Motor neuron (in vitro differentiated cells): Measurements from ENCODE around the gene LHX6. TPM values are rescaled to one million over a fixed set of nuclear protein-coding genes. Genes with fewer than 3 reads are reported as not detected.

Source experiments
- ATAC-seq, 8 experiments: fragments of 200-7000 bp; cut with Tn5 transposase; replicated peaks in 6 of 8; 2 replicates each; pipeline ENCODE4 v1.8.0; 2021; ENCODE audit warnings: mild to moderate bottlenecking in 8 of 8, moderate library complexity in 8 of 8
- H3K27ac ChIP-seq, 2 donors: fragments of 250-450 bp; sonication (Bioruptor Pico); 2 replicates each; pipeline ENCODE4 v1.9.0; 2021; ENCODE audit warnings: antibody characterized with exemption in 2 of 2, mild to moderate bottlenecking in 2 of 2, moderate library complexity in 1 of 2
- H3K4me1 ChIP-seq, 2 donors: fragments of 250-450 bp; sonication (Bioruptor Pico); replicated peaks in 1 of 2; 2 replicates each; pipeline ENCODE4 v1.6.1; 2021; ENCODE audit warnings: antibody characterized with exemption in 2 of 2, mild to moderate bottlenecking in 2 of 2, moderate library complexity in 1 of 2
- H3K4me3 ChIP-seq, 5 donors: fragments of 250-450 bp; sonication (Bioruptor Pico); 2 replicates each; pipeline ENCODE4 v1.9.0; 2021; ENCODE audit warnings: antibody characterized with exemption in 5 of 5, mild to moderate bottlenecking in 5 of 5, moderate library complexity in 4 of 5
- WGBS, 10 experiments: fragments of 450-650 bp; shearing (Covaris generic); methylation state at CpG; one replicate each; pipeline ENCODE4 v1.0.0; 2022; 5-methylcytosine and 5-hydroxymethylcytosine counted together
- in situ Hi-C, 9 experiments: fragments of 400-800 bp; cut with MboI; loops; one replicate each; pipeline ENCODE4 v1.15.0; 2021; ENCODE audit warnings: low sequenced_read_pairs in 9 of 9, low pct_unique_long_range_greater_than_20kb in 2 of 9; ENCODE audit not compliant: unreplicated experiment in 9 of 9
- total RNA-seq, 8 experiments: library from RNA; unstranded; fragments of 300-600 nt; gene quantifications; 2 replicates each; pipeline versions ENCODE4 v1.2.3 to v1.2.4, GENCODE V29; 2022

Gene LHX6
- total RNA-seq: 1 to 10 TPM in 2 of 8 experiments, under 1 TPM in 6; 0.14 to 3.9 (median 0.60) TPM

DNA sequence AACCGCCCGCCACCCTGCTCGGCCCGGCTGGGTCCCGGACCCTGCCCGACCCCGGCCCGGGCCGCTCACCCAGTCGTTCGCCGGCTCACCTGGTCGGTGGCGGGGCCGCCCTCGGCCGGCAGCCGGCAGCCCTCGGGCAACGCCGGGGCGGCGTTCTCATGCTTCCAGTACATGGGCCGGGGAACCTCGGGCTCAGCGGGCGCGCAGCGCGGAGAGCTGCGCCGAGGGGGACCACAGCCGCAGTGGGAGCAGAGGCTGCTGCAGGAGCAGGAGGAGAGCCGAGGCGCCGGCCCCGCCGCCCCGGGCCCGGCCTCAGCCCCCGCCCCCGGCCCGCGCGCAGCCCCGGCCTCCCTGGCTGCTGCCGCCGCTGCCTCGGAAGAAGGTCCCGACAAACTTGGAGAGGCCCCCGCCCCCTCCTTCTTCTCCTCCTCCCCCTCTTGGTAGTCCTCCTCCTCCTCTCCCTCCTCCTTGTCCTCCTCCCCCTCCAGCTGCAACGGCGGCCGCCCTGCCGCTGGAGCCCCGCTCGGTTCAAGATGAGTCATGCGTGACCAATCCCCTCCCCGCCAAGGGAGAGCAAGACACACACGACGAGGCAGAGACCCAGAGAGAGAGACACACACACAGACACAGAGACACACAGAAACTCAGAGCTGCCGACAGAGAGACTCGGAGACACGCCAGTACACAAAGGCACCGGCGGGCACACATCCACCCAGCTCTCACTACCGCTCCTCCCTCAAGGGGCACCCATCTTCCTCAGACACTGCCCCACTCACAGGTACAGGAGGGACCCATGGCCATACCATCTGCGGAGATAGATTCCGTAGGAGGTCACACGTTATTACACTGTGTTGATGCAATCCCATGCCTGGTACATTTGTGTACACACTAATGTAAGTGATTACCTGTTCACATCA, at the start of gene LHX6:
TSS of gene LHX6 (minus strand) at position 390 of the 917 bp plus-strand sequence. CDS start at position 173, 217 bp downstream.
- ATAC-seq: peak; percentile 60 to 93 (median 90)
- in situ Hi-C loops: no loop called here
- 0 to 25% (median 0%) methylated on average over 1 to 5 of the region's 70 CpGs; no CpG with 5 or more reads in 7 of the 10 experiments for WGBS, 10 experiments
- Histone ChIP-seq H3K27ac (no peak within 1 kb of the TSS), H3K4me1 (peaks cover 5 to 6% of the 10 kb centered on the region in 2 donors), H3K4me3 (peak within 1 kb of the TSS in 4 of 5 donors; percentile 6 to 30 (median 22))

DNA sequence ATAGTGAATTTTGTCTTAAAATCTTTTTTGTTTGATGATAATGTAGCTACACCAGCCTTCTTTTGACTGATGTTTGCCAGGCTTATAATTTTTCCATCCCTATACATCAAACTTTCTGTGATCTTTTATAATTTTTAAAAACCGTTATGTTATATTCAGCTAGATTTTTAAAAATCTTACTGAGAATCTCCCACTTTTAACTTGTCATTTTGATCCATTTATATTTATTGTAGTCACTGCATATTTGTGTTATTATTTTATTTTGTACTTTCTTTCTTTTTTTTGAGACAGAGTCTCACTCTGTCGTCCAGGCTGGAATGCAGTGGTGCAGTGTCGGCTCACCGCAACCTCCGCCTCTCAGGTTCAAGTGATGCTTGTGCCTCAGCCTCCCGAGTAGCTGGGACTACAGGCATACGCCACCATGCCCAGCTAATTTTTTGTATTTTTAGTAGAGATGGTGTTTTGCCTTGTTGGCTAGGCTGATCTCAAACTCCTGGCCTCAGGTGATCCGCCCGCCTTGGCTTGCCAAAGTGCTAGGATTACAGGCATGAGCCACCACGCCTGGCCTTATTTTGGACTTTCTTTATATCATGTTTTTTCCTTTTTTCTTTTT, 48.6 kb upstream of the LHX6 start:
- WGBS, 10 experiments: 92 to 100% (median 96%) methylated on average over 3 to 10 of the region's 10 CpGs
- ATAC-seq: no peak
- H3K27ac ChIP-seq: no peak overlapping the region
- H3K4me3 ChIP-seq: no peak overlapping the region
- in situ Hi-C loops: no loop called here
- no peaks in the 10 kb centered on the region for H3K4me1 ChIP-seq

DNA sequence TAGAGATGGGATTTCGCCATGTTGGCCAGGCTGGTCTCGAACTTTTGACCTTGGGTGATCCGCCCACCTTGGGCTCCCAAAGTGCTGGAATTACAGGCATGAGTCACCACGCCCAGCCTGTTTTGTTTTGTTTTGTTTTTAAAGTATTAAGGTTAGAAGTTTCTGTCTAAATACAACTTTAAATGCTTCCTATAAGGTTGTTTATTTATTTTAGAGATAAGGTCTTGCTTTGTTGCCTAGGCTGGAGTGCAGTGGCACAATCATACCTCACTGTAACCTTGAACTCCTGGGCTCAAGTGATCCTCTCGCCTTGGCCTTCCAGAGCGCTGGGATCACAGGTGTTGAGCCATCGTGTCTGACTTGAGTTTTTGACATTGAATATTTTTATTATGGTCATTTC, 47.3 kb upstream of the LHX6 start:
- ATAC-seq: no peak
- WGBS, 10 experiments: 92 to 100% (median 97%) methylated on average over 1 to 7 of the region's 7 CpGs; no CpG with 5 or more reads in 2 of the 10 experiments

DNA sequence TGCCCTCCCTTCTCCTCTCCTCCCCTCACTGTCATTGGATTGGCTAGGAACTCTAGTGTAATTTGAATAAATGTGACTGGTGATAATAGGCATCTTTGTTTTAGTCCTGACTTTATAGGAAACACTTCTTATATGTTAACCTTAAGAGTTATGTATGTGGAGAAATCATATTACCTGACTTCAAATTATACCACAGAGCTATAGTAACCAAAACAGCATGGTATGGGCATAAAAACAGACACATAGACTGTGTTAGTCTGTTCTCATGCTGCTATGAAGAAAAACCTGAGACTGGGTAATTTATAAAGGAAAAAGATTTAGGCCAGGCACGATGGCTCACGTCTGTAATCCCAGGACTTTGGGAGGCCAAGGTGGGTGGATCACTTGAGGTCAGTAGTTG, 45.3 kb upstream of the LHX6 start:
- Histone ChIP-seq H3K4me3 (no peak overlapping the region), H3K27ac (no peak overlapping the region), H3K4me1 (peaks cover 0 to 4% of the 10 kb centered on the region in 2 donors)
- no peak for ATAC-seq
- in situ Hi-C loops: no loop called here
- WGBS, 10 experiments: 77 to 86% (median 80%) methylated on average over 1 to 2 of the region's 2 CpGs; no CpG with 5 or more reads in 7 of the 10 experiments

More for the DNA sequence above, 47.3 kb upstream of the LHX6 start:
- Histone ChIP-seq H3K4me1 (no peaks in the 10 kb centered on the region), H3K27ac (no peak overlapping the region), H3K4me3 (no peak overlapping the region)
- in situ Hi-C loops: no loop called here

DNA sequence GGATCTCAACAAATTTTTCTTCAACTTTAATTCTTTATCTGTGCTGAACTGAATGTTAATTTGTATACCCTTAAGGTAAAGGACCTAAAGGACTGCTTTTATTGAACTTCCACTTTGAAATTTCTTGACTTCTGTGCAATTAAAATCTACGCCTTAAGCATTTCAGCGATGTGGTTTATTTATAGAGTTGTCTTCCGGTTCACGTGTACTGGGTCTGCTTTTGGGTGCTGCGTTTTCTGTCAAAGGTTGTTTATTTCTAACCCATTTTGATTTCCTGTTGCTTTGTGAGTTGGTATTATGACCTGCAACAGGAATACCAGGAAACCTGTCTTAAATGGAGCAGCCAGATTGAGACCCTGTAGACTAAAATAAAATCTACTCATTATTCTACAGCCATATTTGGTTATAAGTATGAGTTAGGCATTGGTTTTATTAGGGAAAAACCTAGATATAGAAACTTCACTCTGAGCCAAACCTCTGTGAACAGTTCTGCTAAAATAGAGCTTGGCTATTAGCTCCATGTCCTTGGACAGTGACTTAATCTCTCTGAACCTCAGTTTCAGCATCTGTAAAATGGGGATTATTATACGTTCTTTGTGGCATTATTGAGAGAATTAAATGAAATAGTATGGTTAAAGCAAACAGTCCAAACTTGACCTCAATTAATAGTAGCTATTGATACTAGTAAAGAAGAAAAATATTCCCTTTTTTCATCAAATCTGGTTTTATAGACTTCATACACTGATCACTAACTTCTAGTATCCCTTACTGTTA, 39.5 kb upstream of the LHX6 start:
- 85 to 100% (median 99%) methylated on average over 2 to 6 of the region's 6 CpGs for WGBS, 10 experiments
- Histone ChIP-seq H3K27ac (no peak overlapping the region), H3K4me1 (peaks cover 12 to 14% of the 10 kb centered on the region in 2 donors), H3K4me3 (no peak overlapping the region)
- in situ Hi-C loops: no loop called here
- ATAC-seq: no peak

DNA sequence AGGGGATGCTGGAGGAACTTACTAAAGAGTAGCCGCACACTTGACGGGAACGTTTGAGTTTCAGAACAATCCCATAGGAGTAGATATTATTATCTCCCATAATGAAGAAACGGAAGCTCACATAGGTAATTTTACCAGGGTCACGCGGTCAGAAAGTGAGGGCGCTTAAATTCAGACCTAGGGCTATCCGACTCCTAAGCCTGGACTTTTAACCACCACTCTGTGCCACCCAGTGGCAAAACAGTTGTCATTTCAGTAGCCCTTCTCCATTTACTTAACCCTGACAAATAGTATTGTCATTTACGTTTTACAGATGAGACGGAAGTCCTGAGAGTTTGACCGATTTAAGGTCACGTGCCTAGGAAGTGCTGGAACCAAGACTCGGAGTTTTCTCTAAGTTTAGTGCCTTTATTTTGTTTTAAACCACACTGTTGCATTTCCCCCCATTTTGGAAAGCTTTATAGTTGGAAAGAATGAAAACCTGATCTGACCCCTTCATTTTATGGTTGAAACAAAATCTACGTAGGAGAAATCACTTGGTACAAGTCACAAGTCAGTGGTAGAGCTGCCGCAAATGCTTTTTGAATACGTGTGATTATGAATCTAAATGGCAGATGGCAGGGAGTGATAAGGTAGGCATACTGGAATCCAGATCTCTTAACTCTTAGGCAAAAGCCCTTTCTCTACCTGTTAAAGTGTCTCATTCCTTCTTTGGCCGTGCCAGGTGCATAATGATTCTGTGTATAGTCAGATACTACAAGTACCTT, 36.6 kb upstream of the LHX6 start:
- Histone ChIP-seq H3K4me1 (peaks cover 11 to 13% of the 10 kb centered on the region in 2 donors), H3K4me3 (peak overlapping the region; percentile 53 to 97 (median 74)), H3K27ac (peak overlapping the region; percentile 91 to 97)
- peak; percentile 1 to 36 (median 14) for ATAC-seq
- 0 to 51% (median 19%) methylated on average over 2 to 10 of the region's 17 CpGs for WGBS, 10 experiments
- in situ Hi-C loops: no loop called here

DNA sequence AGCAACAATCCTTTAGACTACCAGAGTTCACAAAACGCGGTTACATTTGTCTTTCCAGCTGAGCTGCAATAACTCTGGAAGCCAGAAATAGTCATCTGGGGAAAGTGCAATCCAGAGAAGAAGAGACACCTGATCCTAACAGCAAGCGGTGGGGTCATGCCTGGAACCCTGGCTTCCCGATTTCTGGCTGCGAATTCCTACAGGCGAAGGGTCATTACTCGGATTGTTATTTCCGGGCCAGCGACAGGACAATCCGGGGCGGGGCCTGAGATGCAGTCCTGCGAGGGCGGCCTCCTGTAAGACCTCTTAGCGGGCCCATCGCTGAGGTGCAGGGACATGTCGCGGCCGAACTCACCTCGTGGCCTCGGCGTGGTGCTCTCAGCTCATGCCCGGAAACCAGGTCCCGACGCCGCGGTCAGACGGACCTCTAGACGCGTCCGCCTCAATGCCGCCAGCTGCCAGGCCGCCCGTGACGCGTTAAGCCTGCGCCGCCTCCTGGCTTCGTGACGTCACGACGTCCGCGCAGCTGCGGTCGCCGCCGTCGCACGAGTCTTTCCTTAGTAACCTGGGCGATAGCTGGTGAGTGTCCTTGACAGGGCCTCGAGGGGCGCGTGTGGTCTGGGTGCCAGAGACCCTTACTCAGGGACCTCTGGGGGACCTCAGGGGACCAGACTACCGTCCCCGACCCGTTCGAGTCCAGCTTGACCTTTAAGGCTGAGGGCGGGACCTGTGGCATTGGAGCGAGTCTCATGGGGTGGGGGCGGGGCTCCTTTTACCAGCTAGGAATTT, 35.8 kb upstream of the LHX6 start, which contains the start of the genes MRRF and RBM18:
TSS of gene MRRF (plus strand) at position 523 of the 789 bp plus-strand sequence. CDS start 6,010 bp downstream, outside the sequence.
TSS of gene RBM18 (minus strand) at position 481 of the 789 bp plus-strand sequence. CDS start 3,348 bp downstream, outside the sequence.
- Histone ChIP-seq H3K4me3 (peak within 1 kb of the TSS; percentile 53 to 97 (median 74)), H3K27ac (peak within 1 kb of the TSS; percentile 91 to 97), H3K4me1 (peaks cover 11 to 13% of the 10 kb centered on the region in 2 donors)
- 0 to 8% (median 0%) methylated on average over 1 to 27 of the region's 60 CpGs; no CpG with 5 or more reads in 3 of the 10 experiments for WGBS, 10 experiments
- in situ Hi-C loops: no loop called here
- ATAC-seq: peak; percentile 83 to 97 (median 94)

DNA sequence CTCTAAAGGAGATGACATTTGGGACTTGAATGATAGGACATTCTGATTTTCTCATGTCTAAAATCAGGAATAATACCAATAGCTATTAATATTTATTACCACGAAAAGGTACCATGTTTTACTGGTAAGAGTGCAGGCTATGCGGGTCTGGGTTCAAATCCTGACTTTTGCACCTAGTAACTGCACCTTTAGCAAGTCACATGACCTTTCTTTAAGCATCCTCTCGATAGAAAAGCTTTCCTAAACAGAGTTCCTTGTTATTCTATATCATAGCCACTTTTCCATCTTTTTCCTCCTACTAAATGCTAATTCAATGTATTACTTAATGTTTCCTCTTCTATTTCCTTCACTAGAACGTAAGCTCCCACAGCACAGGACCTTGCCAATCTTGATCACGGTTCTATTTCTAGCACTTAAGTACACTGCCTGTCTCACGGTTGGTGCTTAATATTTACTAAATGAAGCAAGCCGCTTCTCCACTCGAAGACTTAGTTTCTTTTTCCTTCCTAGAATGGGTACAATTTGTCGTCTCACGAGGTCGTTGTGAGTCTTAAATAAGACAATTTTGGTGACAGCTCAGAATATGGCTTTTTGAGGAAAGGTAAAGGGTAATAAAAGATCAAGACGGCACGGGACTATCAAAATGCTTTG, 35.1 kb upstream of the LHX6 start:
- Histone ChIP-seq H3K4me1 (peaks cover 11 to 13% of the 10 kb centered on the region in 2 donors), H3K4me3 (peak overlapping the region; percentile 53 to 97 (median 74)), H3K27ac (peak overlapping the region; percentile 91 to 97)
- in situ Hi-C loops: no loop called here
- no peak for ATAC-seq
- 2 to 26% (median 15%) methylated on average over 5 to 13 of the region's 13 CpGs for WGBS, 10 experiments

DNA sequence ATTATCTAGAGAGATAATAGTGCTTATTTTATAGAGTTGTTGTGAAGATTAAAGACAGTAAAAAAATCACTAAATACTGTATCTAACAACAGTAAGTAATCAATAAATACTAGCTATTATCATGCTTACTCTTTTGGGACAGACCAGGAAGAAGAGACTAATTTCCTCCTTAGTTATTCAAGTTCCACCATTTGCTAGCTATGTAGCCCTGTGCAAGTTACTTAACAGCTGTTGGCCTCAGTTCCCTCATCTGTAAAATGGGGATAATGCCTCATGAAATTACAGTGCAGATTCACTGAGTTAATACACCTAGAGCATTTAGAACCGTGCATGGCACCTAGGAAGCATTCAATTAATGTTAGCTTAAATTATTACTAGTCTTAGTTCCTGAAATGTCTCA, 33.3 kb upstream of the LHX6 start:
- in situ Hi-C loops: no loop called here
- Histone ChIP-seq H3K27ac (no peak overlapping the region), H3K4me3 (no peak overlapping the region), H3K4me1 (peaks cover 11 to 13% of the 10 kb centered on the region in 2 donors)
- WGBS, 10 experiments: 63 to 100% (median 83%) methylated on average over 1 of the region's 1 CpG; no CpG with 5 or more reads in 4 of the 10 experiments
- no peak for ATAC-seq

DNA sequence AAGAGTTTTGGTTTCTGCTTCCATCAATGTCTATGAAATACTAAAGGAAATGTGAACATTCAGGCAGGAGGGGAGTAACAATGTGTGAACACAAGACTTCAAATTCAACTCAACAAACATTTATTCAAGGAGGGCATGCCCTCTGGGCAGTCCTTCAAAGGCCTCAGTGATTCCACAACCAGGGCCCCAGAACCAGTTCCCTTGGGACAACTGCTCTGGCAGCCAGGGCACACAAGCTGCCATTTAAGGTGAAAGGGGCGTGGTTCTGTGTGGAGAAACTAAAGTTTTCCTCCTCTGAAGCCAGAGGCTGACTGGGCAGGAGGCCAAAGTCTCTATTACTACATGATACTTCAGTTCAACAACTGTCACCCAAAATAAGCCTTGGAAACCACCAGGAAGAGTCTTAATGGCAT, 32.7 kb upstream of the LHX6 start:
- no peak for ATAC-seq
- in situ Hi-C loops: no loop called here
- Histone ChIP-seq H3K27ac (no peak overlapping the region), H3K4me3 (no peak overlapping the region), H3K4me1 (peaks cover 11 to 13% of the 10 kb centered on the region in 2 donors)
- WGBS, 10 experiments: 50 to 80% (median 60%) methylated on average over 1 of the region's 1 CpG; no CpG with 5 or more reads in 7 of the 10 experiments

DNA sequence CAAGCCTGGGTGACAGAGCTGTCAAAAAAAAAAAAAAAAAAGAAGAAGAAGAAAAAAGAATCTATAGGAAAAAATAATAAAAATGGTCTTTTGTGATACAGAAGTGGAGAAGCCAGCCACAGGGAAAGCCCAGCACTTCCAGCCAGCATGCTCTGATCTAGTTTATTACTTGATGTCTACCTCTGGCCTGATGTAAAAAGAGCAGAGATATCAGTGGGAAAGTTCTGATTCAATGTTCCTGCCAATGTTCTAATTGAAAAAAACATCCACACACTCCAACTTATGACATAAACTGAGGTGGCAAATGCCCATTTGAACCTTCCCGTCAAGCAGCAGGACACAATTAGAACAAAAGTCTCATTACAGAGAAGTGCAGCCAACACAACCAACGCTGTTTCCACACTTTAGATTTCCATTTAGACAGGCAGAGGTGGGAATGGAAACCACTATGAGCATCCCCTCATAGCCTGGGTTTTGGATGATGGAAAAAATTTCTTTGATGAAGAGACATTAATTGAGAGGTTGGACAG, 30.2 kb upstream of the LHX6 start:
- no peak overlapping the region for H3K4me3 ChIP-seq
- H3K27ac ChIP-seq: no peak overlapping the region
- H3K4me1 ChIP-seq: peaks cover 6 to 7% of the 10 kb centered on the region in 2 donors
- in situ Hi-C loops: no loop called here
- no peak for ATAC-seq
- WGBS, 10 experiments: 58 to 100% (median 83%) methylated on average over 1 to 2 of the region's 2 CpGs; no CpG with 5 or more reads in 5 of the 10 experiments
